Measurements from ENCODE around the gene FRRS1.

The FRRS1 gene

GRCh38 chr1:99749504-99750347 is 16.7 kb downstream of the FRRS1 start:
- no peak overlapping the region for H3K4me3 ChIP-seq (ENCODE audit: low read depth, low read length)
- in situ Hi-C loops (cut with HindIII; ENCODE audit: low pct_ligation_motif_present, low sequenced_read_pairs): no loop called here
- H3K27ac ChIP-seq: no peak overlapping the region
- DNase-seq: no peak
- no peak for TF ChIP-seq CTCF (IDR thresholded peaks at IDR 0.05; ENCODE audit: low read depth, low read length, missing control alignments)
- H3K36me3 ChIP-seq (replicated peaks): no peaks in the 10 kb centered on the region
- no peaks in the 10 kb centered on the region for H3K27me3 ChIP-seq (replicated peaks)

GRCh38 chr1:99748419-99748818 is 18.0 kb downstream of the FRRS1 start:
- in situ Hi-C loops (cut with HindIII; ENCODE audit: low pct_ligation_motif_present, low sequenced_read_pairs): no loop called here
- no peak for DNase-seq
- no peak overlapping the region for H3K27ac ChIP-seq
- H3K36me3 ChIP-seq (replicated peaks): no peaks in the 10 kb centered on the region
- TF ChIP-seq CTCF (IDR thresholded peaks at IDR 0.05; ENCODE audit: low read depth, low read length, missing control alignments): no peak
- no peak overlapping the region for H3K4me3 ChIP-seq (ENCODE audit: low read depth, low read length)
- H3K27me3 ChIP-seq (replicated peaks): no peaks in the 10 kb centered on the region

GRCh38 chr1:99745684-99746083 is 20.8 kb downstream of the FRRS1 start:
- in situ Hi-C loops (cut with HindIII; ENCODE audit: low pct_ligation_motif_present, low sequenced_read_pairs): no loop called here
- Histone ChIP-seq H3K27me3 (replicated peaks) (no peaks in the 10 kb centered on the region), H3K36me3 (replicated peaks) (no peaks in the 10 kb centered on the region), H3K4me3 (ENCODE audit: low read depth, low read length) (no peak overlapping the region), H3K27ac (no peak overlapping the region)
- DNase-seq: no peak
- TF ChIP-seq CTCF (IDR thresholded peaks at IDR 0.05; ENCODE audit: low read depth, low read length, missing control alignments): no peak

- Histone ChIP-seq H3K36me3 (replicated peaks) (no peaks in the 10 kb centered on the region), H3K27me3 (replicated peaks) (no peaks in the 10 kb centered on the region), H3K4me3 (ENCODE audit: low read depth, low read length) (no peak overlapping the region), H3K27ac (no peak overlapping the region)
- in situ Hi-C loops (cut with HindIII; ENCODE audit: low pct_ligation_motif_present, low sequenced_read_pairs): no loop called here
- no peak for DNase-seq
- no peak for TF ChIP-seq CTCF (IDR thresholded peaks at IDR 0.05; ENCODE audit: low read depth, low read length, missing control alignments)
These were observed 21.4 kb downstream of the FRRS1 start for GRCh38 chr1:99745061-99745460.

GRCh38 chr1:99740141-99740540 is 26.3 kb downstream of the FRRS1 start:
- no peaks in the 10 kb centered on the region for H3K27me3 ChIP-seq (replicated peaks)
- no peak for TF ChIP-seq CTCF (IDR thresholded peaks at IDR 0.05; ENCODE audit: low read depth, low read length, missing control alignments)
- no peak overlapping the region for H3K4me3 ChIP-seq (ENCODE audit: low read depth, low read length)
- H3K36me3 ChIP-seq (replicated peaks): no peaks in the 10 kb centered on the region
- DNase-seq: no peak
- in situ Hi-C loops (cut with HindIII; ENCODE audit: low pct_ligation_motif_present, low sequenced_read_pairs): no loop called here
- H3K27ac ChIP-seq: no peak overlapping the region
